ENCODE results near the gene CAPG. TPM values are rescaled to one million over a fixed set of nuclear protein-coding genes. Genes with fewer than 3 reads are reported as not detected.

The CAPG gene
- total RNA-seq, 1 donor from 2014 or later = 441 TPM

DNA sequence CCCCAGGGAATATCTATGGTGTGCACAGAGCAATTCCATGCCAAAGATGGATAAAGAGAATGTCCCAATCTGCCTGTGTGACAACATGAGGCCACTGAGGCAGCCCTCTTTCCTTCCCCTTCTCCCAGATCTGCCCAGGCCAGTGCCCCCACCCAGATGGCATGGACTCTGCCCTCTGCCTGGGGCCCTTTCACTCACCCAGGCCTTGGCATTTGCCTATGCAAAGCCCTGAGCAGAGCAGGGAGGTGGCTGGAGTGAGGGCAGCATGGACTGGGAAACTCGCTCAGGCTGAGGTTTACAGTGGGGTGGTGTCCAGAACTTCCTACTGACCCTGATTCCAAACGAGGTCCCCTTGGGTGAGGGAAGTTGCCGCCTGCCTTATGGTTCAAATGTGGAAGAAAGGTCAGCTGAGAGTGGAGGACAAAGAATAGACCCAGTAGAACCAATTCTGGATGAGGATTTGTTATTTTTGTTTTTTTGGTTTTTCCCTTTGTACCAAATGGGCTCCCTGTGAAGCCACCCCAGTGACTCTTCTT is 17.2 kb upstream of the CAPG start:
- H3K4me3 ChIP-seq (ENCODE audit: low read depth, low read length) = no peak overlapping the region
- DNase-seq (ENCODE audit: low read depth) = no peak
- TF ChIP-seq, protein P1, sequence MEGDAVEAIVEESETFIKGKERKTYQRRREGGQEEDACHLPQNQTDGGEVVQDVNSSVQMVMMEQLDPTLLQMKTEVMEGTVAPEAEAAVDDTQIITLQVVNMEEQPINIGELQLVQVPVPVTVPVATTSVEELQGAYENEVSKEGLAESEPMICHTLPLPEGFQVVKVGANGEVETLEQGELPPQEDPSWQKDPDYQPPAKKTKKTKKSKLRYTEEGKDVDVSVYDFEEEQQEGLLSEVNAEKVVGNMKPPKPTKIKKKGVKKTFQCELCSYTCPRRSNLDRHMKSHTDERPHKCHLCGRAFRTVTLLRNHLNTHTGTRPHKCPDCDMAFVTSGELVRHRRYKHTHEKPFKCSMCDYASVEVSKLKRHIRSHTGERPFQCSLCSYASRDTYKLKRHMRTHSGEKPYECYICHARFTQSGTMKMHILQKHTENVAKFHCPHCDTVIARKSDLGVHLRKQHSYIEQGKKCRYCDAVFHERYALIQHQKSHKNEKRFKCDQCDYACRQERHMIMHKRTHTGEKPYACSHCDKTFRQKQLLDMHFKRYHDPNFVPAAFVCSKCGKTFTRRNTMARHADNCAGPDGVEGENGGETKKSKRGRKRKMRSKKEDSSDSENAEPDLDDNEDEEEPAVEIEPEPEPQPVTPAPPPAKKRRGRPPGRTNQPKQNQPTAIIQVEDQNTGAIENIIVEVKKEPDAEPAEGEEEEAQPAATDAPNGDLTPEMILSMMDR (conservative IDR thresholded peaks at IDR 0.05; ENCODE audit: low read depth, low read length) = no peak

DNA sequence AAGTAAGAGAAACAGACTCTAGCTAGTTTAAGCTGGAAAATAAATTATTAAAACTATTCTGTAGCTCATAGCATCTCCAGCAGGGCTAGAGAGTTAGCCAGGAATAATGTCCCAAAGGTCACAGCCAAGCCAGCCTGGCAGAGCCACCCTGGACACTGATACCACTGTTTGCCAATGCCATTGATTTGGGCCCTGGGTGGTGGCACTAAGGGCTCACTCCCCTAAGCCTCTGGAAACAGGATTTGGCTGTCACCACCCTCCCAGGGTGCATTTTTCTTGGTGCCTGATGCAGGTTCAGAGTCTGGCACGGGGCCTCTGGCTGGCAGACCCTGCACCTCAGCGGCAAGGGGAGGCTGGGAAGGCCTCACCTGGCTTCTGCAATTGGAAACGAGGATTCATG is 15.4 kb upstream of the CAPG start:
- no peak overlapping the region for H3K4me3 ChIP-seq (ENCODE audit: low read depth, low read length)
- DNase-seq (ENCODE audit: low read depth) = no peak
- TF ChIP-seq, protein P1 (conservative IDR thresholded peaks at IDR 0.05; ENCODE audit: low read depth, low read length) = no peak

DNA sequence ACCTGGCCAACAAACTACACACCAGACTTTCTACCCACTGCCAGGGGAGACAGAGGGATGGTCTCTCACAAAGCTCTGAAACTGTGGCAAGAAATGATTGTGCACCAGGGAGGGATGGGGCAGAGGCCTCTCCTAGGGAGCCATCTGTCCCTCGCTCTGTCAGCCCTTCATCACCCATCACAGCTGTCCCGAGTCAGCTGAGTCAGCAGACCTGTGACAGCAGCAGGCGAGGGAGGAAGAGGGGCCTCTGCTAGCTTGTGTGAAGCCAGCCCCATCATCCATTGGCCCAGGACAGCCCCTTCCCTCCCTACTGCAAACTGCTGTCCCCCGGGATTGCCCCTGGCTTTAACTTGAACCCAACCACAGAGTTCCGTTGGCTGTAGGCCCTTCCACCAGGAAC is 13.4 kb upstream of the CAPG start:
- no peak for DNase-seq (ENCODE audit: low read depth)
- no peak overlapping the region for H3K4me3 ChIP-seq (ENCODE audit: low read depth, low read length)
- TF ChIP-seq, protein P1 (conservative IDR thresholded peaks at IDR 0.05; ENCODE audit: low read depth, low read length) = no peak

DNA sequence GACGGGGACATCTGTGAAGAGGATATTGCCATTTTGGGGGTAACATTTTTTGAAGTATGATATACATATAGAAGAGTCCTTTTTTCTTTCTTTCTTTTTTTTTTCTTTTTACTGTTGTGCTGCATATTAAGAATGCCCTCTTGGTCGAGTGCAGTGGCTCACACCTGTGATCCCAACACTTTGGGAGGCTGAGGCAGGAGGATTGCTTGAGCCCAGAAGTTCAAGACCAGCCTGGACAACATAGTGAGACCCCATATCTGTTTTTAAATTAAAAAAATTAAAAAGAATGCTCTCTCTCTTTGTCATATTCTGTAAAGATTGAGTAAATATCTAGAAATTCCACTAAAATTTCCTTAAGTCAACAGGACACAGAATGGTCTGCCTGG is 11.9 kb upstream of the CAPG start:
- TF ChIP-seq, protein P1 (conservative IDR thresholded peaks at IDR 0.05; ENCODE audit: low read depth, low read length) = no peak
- no peak for DNase-seq (ENCODE audit: low read depth)

DNA sequence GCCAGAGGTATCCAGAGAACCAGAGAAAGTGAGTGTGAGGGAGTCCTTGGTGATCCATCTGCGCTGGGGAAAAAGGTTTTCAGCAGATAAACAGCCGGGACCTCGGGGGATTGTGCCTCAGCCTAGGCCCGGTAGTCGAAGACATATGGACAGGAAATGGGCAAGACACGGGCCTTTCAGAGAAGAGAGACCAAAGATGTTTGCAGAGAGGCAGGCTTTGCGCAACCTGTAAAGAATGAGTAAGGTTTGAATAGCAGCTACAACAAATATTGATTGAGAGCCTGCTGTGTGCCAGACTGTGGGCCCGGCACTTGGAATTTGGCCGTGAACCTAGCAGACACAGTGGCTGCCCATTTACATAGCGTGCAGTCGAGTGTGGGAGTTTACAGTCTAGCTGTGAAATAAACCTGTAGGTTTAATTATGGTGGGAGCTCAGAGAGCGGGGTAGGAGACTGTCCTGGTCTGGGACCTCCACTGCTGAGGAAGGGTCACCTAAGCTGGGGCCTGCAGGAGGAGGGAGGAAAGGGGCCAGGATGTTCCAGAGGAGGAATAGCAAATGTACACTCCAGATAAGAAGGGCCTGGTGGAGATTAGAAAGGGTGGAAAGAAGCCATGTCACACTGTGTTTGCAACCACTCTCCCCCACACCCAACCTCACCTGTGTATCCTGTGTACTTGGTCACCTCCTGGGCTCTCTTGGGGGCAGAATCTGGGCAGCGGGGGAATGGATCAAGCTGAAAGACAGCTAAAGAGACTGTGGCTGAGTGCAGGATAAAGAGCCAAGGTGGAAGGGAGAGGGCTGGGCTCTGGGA is 11.3 kb upstream of the CAPG start:
- no peak for DNase-seq (ENCODE audit: low read depth)

More for the DNA sequence above, 11.9 kb upstream of the CAPG start:
- no peak overlapping the region for H3K4me3 ChIP-seq (ENCODE audit: low read depth, low read length)

DNA sequence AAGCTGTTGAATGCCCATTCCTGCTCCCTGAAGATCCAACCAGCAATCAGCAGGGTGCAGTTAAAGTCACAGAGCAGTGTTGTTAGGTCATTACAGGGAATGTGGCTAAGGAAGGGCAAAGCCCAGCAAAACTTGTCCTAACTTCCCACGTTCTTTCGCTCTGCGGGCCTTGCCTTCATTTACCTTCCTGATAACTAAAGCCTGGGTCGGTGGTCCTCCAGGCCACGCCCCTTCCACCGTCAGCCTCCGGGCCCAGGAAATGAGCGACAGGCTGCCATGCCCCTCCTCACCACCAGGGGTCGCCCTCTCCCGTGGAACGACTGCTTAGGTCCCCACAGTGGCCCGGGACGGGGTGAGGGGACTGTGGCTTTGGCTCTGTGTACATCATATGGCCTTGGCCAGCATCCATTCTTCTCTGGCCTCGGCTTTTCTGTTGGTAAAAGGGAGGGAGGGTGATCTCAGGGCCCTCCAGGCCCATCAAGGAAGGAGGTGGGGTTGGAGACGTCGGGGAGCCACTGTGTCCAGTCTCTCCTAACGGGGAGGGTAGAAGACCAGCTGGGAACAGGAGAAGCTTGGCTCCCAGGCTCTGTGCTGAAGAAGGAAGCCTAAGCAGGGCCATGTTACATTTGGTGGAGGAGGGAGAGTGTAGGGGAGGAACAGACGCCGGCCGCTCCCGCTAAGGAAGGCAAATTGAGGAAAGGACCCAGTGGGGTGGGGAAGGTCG is 10.5 kb upstream of the CAPG start:
- DNase-seq (ENCODE audit: low read depth) = no peak
- peak overlapping the region; percentile 32 for H3K4me3 ChIP-seq (ENCODE audit: low read depth, low read length)
- TF ChIP-seq, protein P1 (conservative IDR thresholded peaks at IDR 0.05; ENCODE audit: low read depth, low read length) = peak; percentile 88

More for the DNA sequence above, 11.3 kb upstream of the CAPG start:
- TF ChIP-seq, protein P1 (conservative IDR thresholded peaks at IDR 0.05; ENCODE audit: low read depth, low read length) = no peak
- H3K4me3 ChIP-seq (ENCODE audit: low read depth, low read length) = no peak overlapping the region
